Endodermal cell (in vitro differentiated cells): ENCODE results near the gene BCL2. TPM values are rescaled to one million over a fixed set of nuclear protein-coding genes. Genes with fewer than 3 reads are reported as not detected.

Experiments used
- DNase-seq: peaks from one replicate; pipeline ENCODE4 v3.0.0-alpha.2; 2017
- H3K27ac ChIP-seq: 2 replicates; pipeline ENCODE4 v1.5.1; 2013; ENCODE audit warnings: mild to moderate bottlenecking, low read depth, low read length, moderate library complexity
- H3K27me3 ChIP-seq: 2 replicates; pipeline ENCODE4 v1.6.1; 2013; ENCODE audit warnings: mild to moderate bottlenecking, low read length, moderate library complexity; ENCODE audit not compliant: insufficient read depth, control insufficient read depth, poor library complexity, severe bottlenecking
- H3K36me3 ChIP-seq: 2 replicates; pipeline ENCODE4 v1.7.0; 2013; ENCODE audit warnings: mild to moderate bottlenecking, low read length, moderate library complexity; ENCODE audit not compliant: control insufficient read depth, insufficient read depth
- H3K4me1 ChIP-seq: one replicate; pipeline ENCODE4 v1.7.0; 2013; ENCODE audit warnings: low read length; ENCODE audit not compliant: control insufficient read depth, insufficient read depth
- H3K4me3 ChIP-seq: 2 replicates; pipeline ENCODE4 v1.5.1; 2013; ENCODE audit warnings: mild to moderate bottlenecking, low read length, moderate library complexity
- H3K9ac ChIP-seq: 2 replicates; pipeline ENCODE4 v1.6.1; 2013; ENCODE audit warnings: mild to moderate bottlenecking, low read length, moderate library complexity; ENCODE audit not compliant: poor library complexity, severe bottlenecking; ENCODE audit errors: extremely low read depth
- H3K9me3 ChIP-seq: 2 replicates; pipeline ENCODE4 v1.6.1; 2013; ENCODE audit warnings: mild to moderate bottlenecking, low read length, moderate library complexity; ENCODE audit not compliant: control insufficient read depth
- H3K27ac Mint-ChIP-seq: 2 replicates; pipeline ENCODE4 v1.8.0; 2020; ENCODE audit warnings: mixed read lengths
- H3K27me3 Mint-ChIP-seq: 2 replicates; pipeline ENCODE4 v1.8.0; 2021; ENCODE audit warnings: mild to moderate bottlenecking, mixed read lengths; ENCODE audit not compliant: insufficient read depth
- H3K36me3 Mint-ChIP-seq: 2 replicates; pipeline ENCODE4 v1.8.0; 2020; ENCODE audit warnings: low read depth, mixed read lengths
- H3K4me1 Mint-ChIP-seq: 2 replicates; pipeline ENCODE4 v1.8.0; 2020; ENCODE audit warnings: mixed read lengths
- H3K4me3 Mint-ChIP-seq: 2 replicates; pipeline ENCODE4 v1.8.0; 2020; ENCODE audit warnings: mild to moderate bottlenecking, moderate library complexity, mixed read lengths
- H3K9me3 Mint-ChIP-seq: 2 replicates; pipeline ENCODE4 v1.8.0; 2020; ENCODE audit warnings: mild to moderate bottlenecking, mixed read lengths
- CTCF ChIP-seq: fragments of 200-600 bp; sonication (generic); conservative IDR thresholded peaks from 2 replicates; pipeline ENCODE4 v1.5.0; 2021; ENCODE audit warnings: antibody characterized with exemption, mild to moderate bottlenecking
- WGBS, 2 experiments: methylation state at CpG; one replicate each; pipeline versions ENCODE4 v1.1.5 to v1.1.7; 2013; ENCODE audit warnings: missing lambda C conversion rate in 2 of 2, mixed read lengths in 1 of 2; ENCODE audit not compliant: insufficient coverage in 1 of 2, insufficient read length in 1 of 2; 5-methylcytosine and 5-hydroxymethylcytosine counted together
- total RNA-seq, 2 donors: library from RNA; stranded (reverse); fragmentation: NEBNext Ultra II Directional in 1 of 2; extraction: Animal tissue kit (Norgen Biotek cat#: 25700) in 1 of 2; gene quantifications; 2 replicates in 1 of 2; 3 replicates in 1 of 2; pipeline ENCODE4 v1.2.1, GENCODE V29; 2021

The BCL2 gene
- total RNA-seq, 2 donors from 2014 or later: 1.4 to 2.3 TPM

GRCh38 chr18:63320123-63320974, 780 bp upstream of the BCL2 start:
- no peak overlapping the region for H3K27ac Mint-ChIP-seq
- 3 to 13% methylated on average over 20 to 90 of the region's 92 CpGs for WGBS, 2 experiments

GRCh38 chr18:63318889-63319382, 633 bp downstream of the BCL2 start:
- peaks cover 59% of the 10 kb centered on the region for H3K27me3 ChIP-seq
- H3K36me3 ChIP-seq: no peaks in the 10 kb centered on the region
- Mint-ChIP-seq H3K36me3 (no peaks in the 10 kb centered on the region), H3K9me3 (no peaks in the 10 kb centered on the region), H3K27me3 (peaks cover 54% of the 10 kb centered on the region), H3K4me1 (peaks cover 16% of the 10 kb centered on the region), H3K27ac (peak overlapping the region; percentile 3), H3K4me3 (peak overlapping the region; percentile 70)
- H3K4me3 ChIP-seq: peak overlapping the region; percentile 86
- 8 to 18% methylated on average over 5 to 7 of the region's 8 CpGs for WGBS, 2 experiments
- H3K4me1 ChIP-seq: peaks cover 4% of the 10 kb centered on the region
- H3K27ac ChIP-seq: no peak overlapping the region
- TF ChIP-seq CTCF: no peak
- no peak for DNase-seq
- no peak overlapping the region for H3K9ac ChIP-seq
- H3K9me3 ChIP-seq: no peaks in the 10 kb centered on the region

More at GRCh38 chr18:63320123-63320974, 780 bp upstream of the BCL2 start:
- H3K27me3 ChIP-seq: peaks cover 47% of the 10 kb centered on the region
- peaks cover 44% of the 10 kb centered on the region for H3K27me3 Mint-ChIP-seq
- H3K36me3 ChIP-seq: no peaks in the 10 kb centered on the region
- H3K4me3 Mint-ChIP-seq: peak overlapping the region; percentile 70
- no peaks in the 10 kb centered on the region for H3K9me3 ChIP-seq
- no peak overlapping the region for H3K27ac ChIP-seq
- TF ChIP-seq CTCF: peak; percentile 24
- peaks cover 4% of the 10 kb centered on the region for H3K4me1 ChIP-seq
- no peak overlapping the region for H3K9ac ChIP-seq
- H3K9me3 Mint-ChIP-seq: no peaks in the 10 kb centered on the region
- peaks cover 16% of the 10 kb centered on the region for H3K4me1 Mint-ChIP-seq
- no peaks in the 10 kb centered on the region for H3K36me3 Mint-ChIP-seq
- DNase-seq: peak; percentile 86
- H3K4me3 ChIP-seq: peak overlapping the region; percentile 71

- H3K27ac Mint-ChIP-seq: no peak overlapping the region
- Histone ChIP-seq H3K27ac (no peak overlapping the region), H3K36me3 (no peaks in the 10 kb centered on the region), H3K9me3 (no peaks in the 10 kb centered on the region), H3K4me3 (peak overlapping the region; percentile 86), H3K9ac (no peak overlapping the region), H3K4me1 (peaks cover 4% of the 10 kb centered on the region), H3K27me3 (peaks cover 59% of the 10 kb centered on the region)
- H3K27me3 Mint-ChIP-seq: peaks cover 54% of the 10 kb centered on the region
- no peaks in the 10 kb centered on the region for H3K9me3 Mint-ChIP-seq
- H3K4me3 Mint-ChIP-seq: peak overlapping the region; percentile 70
- no peaks in the 10 kb centered on the region for H3K36me3 Mint-ChIP-seq
- peaks cover 16% of the 10 kb centered on the region for H3K4me1 Mint-ChIP-seq
- TF ChIP-seq CTCF: peak; percentile 86
- peak; percentile 94 for DNase-seq
- WGBS, 2 experiments: 8 to 35% methylated on average over 12 to 66 of the region's 66 CpGs
Measured at GRCh38 chr18:63317982-63318888, 1.3 kb downstream of the BCL2 start.
